ENCODE data around the gene CCDC17. TPM values are rescaled to one million over a fixed set of nuclear protein-coding genes. Genes with fewer than 3 reads are reported as not detected.

Gene CCDC17
- total RNA-seq, 1 experiment from 2014 or later, result 1.9 TPM

- no peak for TF ChIP-seq EZH2 (IDR thresholded peaks at IDR 0.05; ENCODE audit: low read length, unreplicated experiment)
- no peak for TF ChIP-seq CTCF (conservative IDR thresholded peaks at IDR 0.05; ENCODE audit: low read depth, low read length)
- no peak for TF ChIP-seq EZH2phosphoT487 (IDR thresholded peaks at IDR 0.05; ENCODE audit: borderline replicate concordance, low read length)
- intact Hi-C loops (cut with micrococcal nuclease), result loop anchor here (5.0 kb wide), 2 partner anchors 44 to 159 kb away; partner anchors contain the start of genes GPBP1L1, MAST2 and TMEM69
Measured at GRCh38 chr1:45643321-45643720, 19.5 kb upstream of the CCDC17 start.

GRCh38 chr1:45640293-45640692 is 16.4 kb upstream of the CCDC17 start:
- ATAC-seq (no peak), DNase-seq (no peak)
- TF ChIP-seq EZH2phosphoT487 (IDR thresholded peaks at IDR 0.05; ENCODE audit: borderline replicate concordance, low read length), result no peak
- TF ChIP-seq CTCF (conservative IDR thresholded peaks at IDR 0.05; ENCODE audit: low read depth, low read length), result no peak
- TF ChIP-seq EZH2 (IDR thresholded peaks at IDR 0.05; ENCODE audit: low read length, unreplicated experiment), result no peak
- POLR2A ChIA-PET (ENCODE audit: unreplicated experiment), result no interaction called here
- Histone ChIP-seq H3K4me1 (ENCODE audit: insufficient read depth, low read length) (no peaks in the 10 kb centered on the region), H3K9me3 (ENCODE audit: low read length) (no peaks in the 10 kb centered on the region), H2AFZ (ENCODE audit: low read length) (no peak overlapping the region), H3K79me2 (ENCODE audit: low read length) (no peaks in the 10 kb centered on the region; the same call in 1 of the 2 replicates), H3K36me3 (ENCODE audit: low read depth, low read length) (peaks cover 49% of the 10 kb centered on the region), H3F3A (ENCODE audit: low read length, unreplicated experiment) (peaks cover 7% of the 10 kb centered on the region), H3K27me3 (ENCODE audit: low read length) (no peaks in the 10 kb centered on the region), H3K9ac (ENCODE audit: low read length) (no peak overlapping the region), H3K27ac (ENCODE audit: low read length) (no peak overlapping the region), H4K20me1 (ENCODE audit: low read length) (no peaks in the 10 kb centered on the region), H3K4me3 (ENCODE audit: low read length) (no peak overlapping the region), H3K4me2 (ENCODE audit: low read length) (no peak overlapping the region), H3K9me2 (replicated peaks; ENCODE audit: low read length) (no peaks in the 10 kb centered on the region)
- intact Hi-C loops (cut with micrococcal nuclease), result loop anchor here (5.0 kb wide), 2 partner anchors 47 to 162 kb away; partner anchors contain the start of genes GPBP1L1, MAST2 and TMEM69
- BruUV-seq (replicated peaks), result no TSS peak
- CTCF ChIA-PET, result no interaction called here

More at GRCh38 chr1:45643321-45643720, 19.5 kb upstream of the CCDC17 start:
- Histone ChIP-seq H3K9me2 (replicated peaks; ENCODE audit: low read length) (no peaks in the 10 kb centered on the region), H3K4me1 (ENCODE audit: insufficient read depth, low read length) (no peaks in the 10 kb centered on the region), H4K20me1 (ENCODE audit: low read length) (no peaks in the 10 kb centered on the region), H3K4me2 (ENCODE audit: low read length) (no peak overlapping the region), H3K4me3 (ENCODE audit: low read length) (no peak overlapping the region), H3K27ac (ENCODE audit: low read length) (no peak overlapping the region), H3K79me2 (ENCODE audit: low read length) (no peaks in the 10 kb centered on the region; the same call in 1 of the 2 replicates), H2AFZ (ENCODE audit: low read length) (no peak overlapping the region), H3F3A (ENCODE audit: low read length, unreplicated experiment) (peaks cover 6% of the 10 kb centered on the region), H3K9me3 (ENCODE audit: low read length) (no peaks in the 10 kb centered on the region), H3K9ac (ENCODE audit: low read length) (no peak overlapping the region), H3K27me3 (ENCODE audit: low read length) (no peaks in the 10 kb centered on the region), H3K36me3 (ENCODE audit: low read depth, low read length) (peaks cover 45% of the 10 kb centered on the region)
- CTCF ChIA-PET, result no interaction called here
- BruUV-seq (replicated peaks), result no TSS peak
- POLR2A ChIA-PET (ENCODE audit: unreplicated experiment), result no interaction called here
- DNase-seq, result no peak
- no peak for ATAC-seq

GRCh38 chr1:45635211-45635610 is 11.4 kb upstream of the CCDC17 start:
- no peak overlapping the region for H2AFZ ChIP-seq (ENCODE audit: low read length)
- intact Hi-C loops (cut with micrococcal nuclease), result no loop called here
- POLR2A ChIA-PET (ENCODE audit: unreplicated experiment), result no interaction called here
- H3K27ac ChIP-seq (ENCODE audit: low read length), result no peak overlapping the region
- no peaks in the 10 kb centered on the region for H3K27me3 ChIP-seq (ENCODE audit: low read length)
- DNase-seq, result no peak
- no peaks in the 10 kb centered on the region for H3K79me2 ChIP-seq (ENCODE audit: low read length)
- H4K20me1 ChIP-seq (ENCODE audit: low read length), result no peaks in the 10 kb centered on the region
- BruUV-seq (replicated peaks), result no TSS peak
- no peaks in the 10 kb centered on the region for H3K9me3 ChIP-seq (ENCODE audit: low read length)
- CTCF ChIA-PET, result no interaction called here
- no peaks in the 10 kb centered on the region for H3K4me1 ChIP-seq (ENCODE audit: insufficient read depth, low read length)
- ATAC-seq, result no peak
- no peak overlapping the region for H3K9ac ChIP-seq (ENCODE audit: low read length)
- no peak overlapping the region for H3K4me3 ChIP-seq (ENCODE audit: low read length)
- TF ChIP-seq CTCF (conservative IDR thresholded peaks at IDR 0.05; ENCODE audit: low read depth, low read length) (no peak), EZH2 (IDR thresholded peaks at IDR 0.05; ENCODE audit: low read length, unreplicated experiment) (no peak), EZH2phosphoT487 (IDR thresholded peaks at IDR 0.05; ENCODE audit: borderline replicate concordance, low read length) (no peak)
- no peak overlapping the region for H3K4me2 ChIP-seq (ENCODE audit: low read length)
- no peaks in the 10 kb centered on the region for H3K9me2 ChIP-seq (replicated peaks; ENCODE audit: low read length)
- peaks cover 4% of the 10 kb centered on the region for H3F3A ChIP-seq (ENCODE audit: low read length, unreplicated experiment)
- peaks cover 67% of the 10 kb centered on the region for H3K36me3 ChIP-seq (ENCODE audit: low read depth, low read length)

Measured in PC-3 (cell line).